ENCODE measurements around the gene CCNY. TPM values are rescaled to one million over a fixed set of nuclear protein-coding genes. Genes with fewer than 3 reads are reported as not detected.
"Not testable (repeated sequence)": the region's sequence is repeated elsewhere in the genome, so short reads cannot be mapped to it uniquely, and the experiment has no call there.

Gene CCNY
- total RNA-seq (2014; rRNA removed; shearing (Covaris generic)): 29.4 and 30.9 TPM in 2 replicates
- 13.1 and 13.5 TPM in 2 replicates for polyA plus RNA-seq (2014; cell fraction: nucleus; rRNA removed)

GRCh38 chr10:35336084-35336831 is at the start of gene CCNY:
CCNY (plus strand) TSS chr10:35336509; CDS start chr10:35337054, 545 bp downstream.
- DNase-seq (ENCODE audit: extremely low read depth, low read depth): peak; percentile 49

GRCh38 chr10:35289198-35289597 is 47.1 kb upstream of the CCNY start:
- no peak for DNase-seq (ENCODE audit: extremely low read depth, low read depth)

- DNase-seq (ENCODE audit: extremely low read depth, low read depth): no peak
Measured at GRCh38 chr10:35294506-35294905, 41.8 kb upstream of the CCNY start.

- no peak for DNase-seq (ENCODE audit: extremely low read depth, low read depth)
Measured at GRCh38 chr10:35299016-35299415, 37.3 kb upstream of the CCNY start.

- DNase-seq (ENCODE audit: extremely low read depth, low read depth): peak; percentile 82
Measured at GRCh38 chr10:35300063-35300699, 36.1 kb upstream of the CCNY start.

GRCh38 chr10:35304649-35305048 is 31.7 kb upstream of the CCNY start:
- no peak for DNase-seq (ENCODE audit: extremely low read depth, low read depth)

GRCh38 chr10:35306852-35307251 is 29.5 kb upstream of the CCNY start:
- DNase-seq (ENCODE audit: extremely low read depth, low read depth): peak; percentile 23

GRCh38 chr10:35307297-35307696 is 29.0 kb upstream of the CCNY start:
- DNase-seq (ENCODE audit: extremely low read depth, low read depth): no peak

GRCh38 chr10:35308809-35309208 is 27.5 kb upstream of the CCNY start:
- no peak for DNase-seq (ENCODE audit: extremely low read depth, low read depth)

- DNase-seq (ENCODE audit: extremely low read depth, low read depth): not testable (repeated sequence)
Measured at GRCh38 chr10:35314142-35314541, 22.2 kb upstream of the CCNY start.

GRCh38 chr10:35315235-35315634 is 21.1 kb upstream of the CCNY start:
- not testable (repeated sequence) for DNase-seq (ENCODE audit: extremely low read depth, low read depth)

- no peak for DNase-seq (ENCODE audit: extremely low read depth, low read depth)
Measured at GRCh38 chr10:35316218-35316967, 19.9 kb upstream of the CCNY start.

GRCh38 chr10:35318551-35318950 is 17.8 kb upstream of the CCNY start:
- DNase-seq (ENCODE audit: extremely low read depth, low read depth): no peak

GRCh38 chr10:35320341-35320740 is 16.0 kb upstream of the CCNY start:
- no peak for DNase-seq (ENCODE audit: extremely low read depth, low read depth)

GRCh38 chr10:35322636-35323035 is 13.7 kb upstream of the CCNY start:
- DNase-seq (ENCODE audit: extremely low read depth, low read depth): no peak

GRCh38 chr10:35324196-35324595 is 12.1 kb upstream of the CCNY start:
- DNase-seq (ENCODE audit: extremely low read depth, low read depth): no peak

GRCh38 chr10:35326466-35327235 is 9.7 kb upstream of the CCNY start:
- DNase-seq (ENCODE audit: extremely low read depth, low read depth): no peak

GRCh38 chr10:35327790-35328403 is 8.4 kb upstream of the CCNY start:
- no peak for DNase-seq (ENCODE audit: extremely low read depth, low read depth)

GRCh38 chr10:35328404-35329037 is 7.8 kb upstream of the CCNY start:
- DNase-seq (ENCODE audit: extremely low read depth, low read depth): no peak

GRCh38 chr10:35329520-35329919 is 6.8 kb upstream of the CCNY start:
- no peak for DNase-seq (ENCODE audit: extremely low read depth, low read depth)

Measured in NCI-H460 (cell line).